ENCODE results near the gene PLEKHA1. TPM values are rescaled to one million over a fixed set of nuclear protein-coding genes. Genes with fewer than 3 reads are reported as not detected.

The PLEKHA1 gene
- total RNA-seq, 1 donor from 2014 or later, result 35.3 TPM

DNA sequence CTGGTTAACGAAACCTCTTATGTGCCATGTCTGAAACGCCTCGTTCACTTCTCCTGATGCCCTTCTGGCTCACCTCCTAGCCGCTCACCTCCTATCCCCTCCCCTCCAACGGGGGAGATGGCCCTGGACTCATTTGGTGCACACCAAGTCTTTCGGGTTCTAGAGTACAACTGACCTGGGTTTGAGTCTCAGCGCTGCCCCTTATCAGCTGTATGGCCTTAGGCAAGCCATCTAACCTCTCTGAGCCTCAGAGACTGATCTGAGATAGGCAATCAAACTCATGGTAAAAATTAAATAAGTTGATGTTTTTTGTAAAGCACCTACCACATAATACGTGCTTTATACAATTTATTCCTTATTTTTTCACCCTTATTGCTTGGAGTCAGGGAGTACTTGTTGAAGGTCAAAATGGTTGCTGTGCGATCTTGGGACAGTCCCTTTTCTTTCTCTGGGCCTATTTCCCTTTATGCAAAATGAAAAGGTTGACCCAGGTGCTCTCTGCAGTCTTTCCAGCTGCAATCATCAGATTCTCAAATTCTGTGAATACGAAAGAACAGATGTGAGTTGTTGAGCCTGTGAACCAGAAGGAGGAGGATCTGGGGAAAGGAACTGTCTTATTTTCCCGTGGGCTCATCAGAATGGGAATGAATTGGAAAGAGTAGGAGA lies 31.2 kb upstream of the PLEKHA1 start:
- H3K4me3 ChIP-seq (ENCODE audit: low read depth, low read length), result no peak overlapping the region
- DNase-seq (ENCODE audit: low read depth) (no peak), FAIRE-seq (no peak)
- H3K36me3 ChIP-seq (ENCODE audit: control insufficient read depth, insufficient read depth, low read length), result no peaks in the 10 kb centered on the region
- TF ChIP-seq, protein P1, sequence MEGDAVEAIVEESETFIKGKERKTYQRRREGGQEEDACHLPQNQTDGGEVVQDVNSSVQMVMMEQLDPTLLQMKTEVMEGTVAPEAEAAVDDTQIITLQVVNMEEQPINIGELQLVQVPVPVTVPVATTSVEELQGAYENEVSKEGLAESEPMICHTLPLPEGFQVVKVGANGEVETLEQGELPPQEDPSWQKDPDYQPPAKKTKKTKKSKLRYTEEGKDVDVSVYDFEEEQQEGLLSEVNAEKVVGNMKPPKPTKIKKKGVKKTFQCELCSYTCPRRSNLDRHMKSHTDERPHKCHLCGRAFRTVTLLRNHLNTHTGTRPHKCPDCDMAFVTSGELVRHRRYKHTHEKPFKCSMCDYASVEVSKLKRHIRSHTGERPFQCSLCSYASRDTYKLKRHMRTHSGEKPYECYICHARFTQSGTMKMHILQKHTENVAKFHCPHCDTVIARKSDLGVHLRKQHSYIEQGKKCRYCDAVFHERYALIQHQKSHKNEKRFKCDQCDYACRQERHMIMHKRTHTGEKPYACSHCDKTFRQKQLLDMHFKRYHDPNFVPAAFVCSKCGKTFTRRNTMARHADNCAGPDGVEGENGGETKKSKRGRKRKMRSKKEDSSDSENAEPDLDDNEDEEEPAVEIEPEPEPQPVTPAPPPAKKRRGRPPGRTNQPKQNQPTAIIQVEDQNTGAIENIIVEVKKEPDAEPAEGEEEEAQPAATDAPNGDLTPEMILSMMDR (IDR thresholded peaks at IDR 0.05; ENCODE audit: insufficient read depth, low read length, severe bottlenecking), result no peak
- H3K27me3 ChIP-seq (ENCODE audit: control insufficient read depth, insufficient read depth, low read length), result no peaks in the 10 kb centered on the region

DNA sequence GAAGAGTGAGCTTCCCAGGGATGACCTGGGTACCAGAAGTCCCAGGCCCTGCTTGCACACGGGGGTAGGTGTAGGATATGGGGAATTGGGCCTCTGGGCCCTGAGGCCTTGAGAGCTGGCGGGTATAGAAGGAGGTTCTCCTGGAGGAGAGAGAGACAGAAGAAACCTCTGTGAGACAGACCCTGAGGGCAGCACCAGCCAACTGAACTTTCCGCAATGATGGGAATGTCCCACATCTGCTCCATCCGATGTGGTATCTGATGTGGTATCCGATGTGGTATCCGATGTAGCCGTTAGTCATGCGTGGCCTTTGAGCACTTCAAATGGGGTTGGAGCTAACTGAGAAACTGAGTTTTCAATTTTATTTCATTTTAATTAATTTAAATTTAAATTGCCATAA lies 30.6 kb upstream of the PLEKHA1 start:
- TF ChIP-seq, protein P1 (IDR thresholded peaks at IDR 0.05; ENCODE audit: insufficient read depth, low read length, severe bottlenecking), result no peak
- Histone ChIP-seq H3K36me3 (ENCODE audit: control insufficient read depth, insufficient read depth, low read length) (no peaks in the 10 kb centered on the region), H3K4me3 (ENCODE audit: low read depth, low read length) (no peak overlapping the region), H3K27me3 (ENCODE audit: control insufficient read depth, insufficient read depth, low read length) (no peaks in the 10 kb centered on the region)
- FAIRE-seq, result no peak
- no peak for DNase-seq (ENCODE audit: low read depth)

DNA sequence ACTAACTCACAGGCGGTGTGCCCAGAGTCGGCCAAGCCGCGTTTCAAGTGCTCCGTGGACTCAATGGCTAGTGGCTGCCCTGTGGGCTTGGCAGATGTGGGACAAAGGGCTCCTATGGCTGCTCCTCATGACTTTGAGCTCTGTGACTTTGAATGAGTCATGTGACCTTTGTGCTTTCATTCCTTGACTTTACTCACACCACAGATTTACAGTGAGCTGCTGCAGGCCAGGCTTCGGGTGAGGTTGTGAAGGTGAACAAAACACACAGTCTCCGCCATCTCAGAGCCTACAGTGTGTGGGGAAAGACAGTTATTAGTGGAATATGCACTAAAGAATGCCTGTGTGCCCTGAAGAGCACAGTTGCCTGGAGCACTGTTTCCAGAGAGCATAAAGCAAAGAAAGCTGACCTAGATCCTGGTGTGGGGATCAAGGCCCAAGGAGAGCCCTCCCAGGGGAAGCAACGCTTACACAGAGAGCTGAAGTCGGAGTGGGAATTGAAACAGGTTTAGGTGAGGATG lies 29.7 kb upstream of the PLEKHA1 start:
- H3K27me3 ChIP-seq (ENCODE audit: control insufficient read depth, insufficient read depth, low read length), result no peaks in the 10 kb centered on the region
- H3K36me3 ChIP-seq (ENCODE audit: control insufficient read depth, insufficient read depth, low read length), result no peaks in the 10 kb centered on the region
- FAIRE-seq (peak; percentile 58), DNase-seq (ENCODE audit: low read depth) (no peak)
- H3K4me3 ChIP-seq (ENCODE audit: low read depth, low read length), result no peak overlapping the region
- TF ChIP-seq, protein P1 (IDR thresholded peaks at IDR 0.05; ENCODE audit: insufficient read depth, low read length, severe bottlenecking), result no peak

DNA sequence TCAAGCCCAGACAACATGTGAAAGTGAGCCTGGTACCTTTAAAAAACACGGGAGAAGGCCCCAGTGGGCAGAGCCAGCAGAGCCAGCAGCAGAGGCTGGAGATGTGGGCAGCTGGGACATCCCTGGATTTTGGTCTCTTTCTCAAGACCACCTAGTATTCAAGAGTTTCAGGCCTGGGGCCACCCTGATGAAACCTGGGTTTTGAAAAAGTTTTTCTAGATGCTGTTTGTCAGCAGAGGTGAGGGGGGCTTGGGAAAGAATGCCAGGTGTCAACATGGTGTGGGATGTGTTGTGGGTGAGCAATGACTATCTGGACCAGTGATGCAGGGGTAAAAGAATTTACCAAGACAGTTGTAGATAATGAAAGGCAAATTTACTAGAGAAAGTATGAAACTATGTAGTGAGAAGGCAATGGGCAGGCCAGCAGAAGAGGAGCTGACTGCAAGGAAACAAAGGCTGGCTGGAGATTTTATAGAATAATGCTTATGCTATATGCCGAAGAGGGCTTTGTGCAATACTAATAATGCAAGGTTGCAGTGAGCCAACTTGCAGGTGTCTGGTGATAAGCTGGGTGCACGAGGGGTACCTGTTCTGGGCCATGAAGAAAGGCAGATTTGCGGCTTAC lies 28.1 kb upstream of the PLEKHA1 start:
- Histone ChIP-seq H3K36me3 (ENCODE audit: control insufficient read depth, insufficient read depth, low read length) (no peaks in the 10 kb centered on the region), H3K4me3 (ENCODE audit: low read depth, low read length) (no peak overlapping the region), H3K27me3 (ENCODE audit: control insufficient read depth, insufficient read depth, low read length) (no peaks in the 10 kb centered on the region)
- TF ChIP-seq, protein P1 (IDR thresholded peaks at IDR 0.05; ENCODE audit: insufficient read depth, low read length, severe bottlenecking), result no peak
- no peak for FAIRE-seq
- no peak for DNase-seq (ENCODE audit: low read depth)

DNA sequence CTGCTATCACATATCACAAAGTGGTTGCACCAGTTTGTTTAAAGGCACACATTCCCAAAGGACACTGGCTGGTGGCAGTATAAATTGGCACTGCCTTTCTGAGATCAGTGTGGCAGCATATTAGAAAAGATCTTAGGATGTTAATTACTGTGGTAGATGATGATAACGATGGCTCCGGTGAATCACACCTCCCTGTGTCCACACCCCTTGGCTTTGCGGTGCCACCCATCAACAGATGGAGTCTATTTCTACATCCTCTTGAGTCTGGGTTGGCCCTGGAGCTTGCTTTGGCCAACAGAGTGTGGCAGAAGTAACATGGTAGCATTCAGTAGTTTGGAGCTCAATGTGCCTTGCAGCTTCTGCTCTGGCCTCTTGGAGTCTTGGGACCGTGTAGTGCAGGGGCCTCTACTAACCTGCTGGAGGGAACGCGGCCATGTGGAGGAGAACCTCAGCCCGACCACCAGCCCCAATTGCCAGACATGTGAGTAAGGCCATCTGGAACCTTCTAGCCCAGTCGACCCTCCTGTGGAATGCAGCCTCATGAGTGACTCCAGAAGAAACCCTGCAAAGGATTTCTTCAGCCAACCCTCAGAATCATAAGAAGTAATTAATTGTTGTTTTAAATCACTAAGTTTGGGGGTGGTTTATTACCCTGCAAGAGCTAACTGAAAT lies 27.2 kb upstream of the PLEKHA1 start:
- no peaks in the 10 kb centered on the region for H3K27me3 ChIP-seq (ENCODE audit: control insufficient read depth, insufficient read depth, low read length)
- no peak overlapping the region for H3K4me3 ChIP-seq (ENCODE audit: low read depth, low read length)
- TF ChIP-seq, protein P1 (IDR thresholded peaks at IDR 0.05; ENCODE audit: insufficient read depth, low read length, severe bottlenecking), result no peak
- no peaks in the 10 kb centered on the region for H3K36me3 ChIP-seq (ENCODE audit: control insufficient read depth, insufficient read depth, low read length)
- no peak for FAIRE-seq
- no peak for DNase-seq (ENCODE audit: low read depth)
